ENCODE data around the gene WBP2. TPM values are rescaled to one million over a fixed set of nuclear protein-coding genes. Genes with fewer than 3 reads are reported as not detected.
"Not testable (repeated sequence)": the region's sequence is repeated elsewhere in the genome, so short reads cannot be mapped to it uniquely, and the experiment has no call there.

Gene WBP2
- polyA plus RNA-seq, 4 donors, result 56.4 to 93.5 (median 79.6) TPM

DNA sequence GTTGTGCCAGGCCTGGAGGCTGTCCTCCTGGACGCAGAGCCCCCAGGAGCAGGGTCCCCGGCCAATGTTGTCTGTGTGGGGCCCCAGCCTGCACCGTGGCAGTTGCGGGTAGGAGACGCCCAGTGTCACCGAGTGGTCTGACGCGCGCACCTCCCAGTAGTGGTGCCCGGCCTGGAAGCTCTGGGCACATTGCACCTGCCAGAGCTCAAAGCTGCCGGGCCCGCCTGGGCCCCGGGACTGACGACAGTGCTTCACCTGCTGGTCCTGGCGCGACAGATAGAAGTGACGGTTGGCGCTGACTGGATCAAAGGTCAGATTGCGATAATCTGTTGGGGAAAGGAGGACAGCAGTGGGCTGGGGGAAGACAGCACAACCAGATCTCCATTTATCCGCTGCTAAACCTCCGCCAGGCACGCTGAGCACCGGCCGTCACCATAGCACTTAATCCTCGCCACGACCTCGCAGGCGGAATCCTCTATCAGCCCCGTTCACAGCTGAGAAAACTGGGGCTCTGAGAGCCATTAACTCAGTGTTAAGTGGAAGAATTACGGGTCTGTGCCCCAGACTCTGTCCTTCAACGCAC, 36.0 kb upstream of the WBP2 start:
- no peak for DNase-seq (ENCODE audit: low read depth in 4 of 4, low spot score in 3 of 4)

DNA sequence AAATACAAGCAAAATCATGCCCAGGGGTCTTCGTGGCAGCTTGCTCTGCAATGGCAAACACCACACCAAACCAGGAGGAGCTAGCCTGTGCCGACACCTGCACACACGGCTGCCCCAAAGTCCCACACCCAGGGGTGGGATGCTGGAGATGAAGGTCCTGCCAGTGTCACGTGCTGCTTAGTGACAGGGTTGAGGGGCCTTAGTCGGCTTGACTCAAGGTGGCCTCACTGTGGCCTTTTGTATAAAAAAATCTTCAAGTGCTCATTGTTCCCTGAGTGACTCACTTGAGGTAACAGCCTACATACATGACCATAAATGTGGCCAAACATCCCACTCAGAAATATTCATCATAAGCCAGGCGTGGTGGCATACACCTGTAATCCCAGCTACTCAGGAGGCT, 34.3 kb upstream of the WBP2 start:
- no peak for DNase-seq (ENCODE audit: low read depth in 4 of 4, low spot score in 3 of 4)

DNA sequence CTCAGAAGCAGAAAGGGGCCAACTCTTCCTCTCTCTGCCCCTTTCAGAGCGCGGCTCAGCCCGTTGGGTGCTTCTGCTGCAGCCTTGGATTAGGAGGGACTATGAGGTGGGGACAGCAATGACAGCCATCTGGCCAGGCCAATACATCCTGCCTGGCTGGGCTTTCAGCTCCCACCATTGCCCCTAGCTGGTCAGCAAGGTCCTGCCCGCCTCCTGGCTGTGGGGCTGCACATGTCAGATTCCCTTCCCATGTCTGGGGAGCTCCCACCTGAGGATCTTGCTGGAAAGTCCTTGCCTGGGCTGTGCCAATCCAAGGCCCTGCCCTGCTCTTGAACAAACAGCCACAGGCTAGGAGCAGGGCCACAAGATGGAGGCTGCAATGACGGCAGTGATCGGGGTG, 33.3 kb upstream of the WBP2 start:
- DNase-seq (ENCODE audit: low read depth in 4 of 4, low spot score in 3 of 4), result no peak

DNA sequence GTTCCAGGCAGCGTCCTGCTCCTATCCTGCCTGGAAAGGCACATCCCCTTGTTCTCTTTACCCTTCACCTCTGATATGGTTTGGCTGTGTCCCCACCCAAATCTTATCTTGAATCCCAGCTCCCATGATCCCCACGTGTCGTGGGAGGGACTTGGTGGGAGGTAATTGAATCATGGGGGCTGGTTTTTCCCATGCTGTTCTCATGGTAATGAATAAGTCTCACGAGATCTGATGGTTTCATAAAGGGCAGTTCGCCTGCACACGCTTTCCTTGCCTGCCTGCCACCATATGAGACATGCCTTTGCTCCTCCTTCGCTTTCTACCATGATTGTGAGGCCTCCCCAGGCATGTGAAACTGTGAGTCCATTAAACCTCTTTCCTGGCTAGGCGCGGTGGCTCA, 30.7 kb upstream of the WBP2 start:
- not testable (repeated sequence) for DNase-seq (ENCODE audit: low read depth in 4 of 4, low spot score in 3 of 4)

DNA sequence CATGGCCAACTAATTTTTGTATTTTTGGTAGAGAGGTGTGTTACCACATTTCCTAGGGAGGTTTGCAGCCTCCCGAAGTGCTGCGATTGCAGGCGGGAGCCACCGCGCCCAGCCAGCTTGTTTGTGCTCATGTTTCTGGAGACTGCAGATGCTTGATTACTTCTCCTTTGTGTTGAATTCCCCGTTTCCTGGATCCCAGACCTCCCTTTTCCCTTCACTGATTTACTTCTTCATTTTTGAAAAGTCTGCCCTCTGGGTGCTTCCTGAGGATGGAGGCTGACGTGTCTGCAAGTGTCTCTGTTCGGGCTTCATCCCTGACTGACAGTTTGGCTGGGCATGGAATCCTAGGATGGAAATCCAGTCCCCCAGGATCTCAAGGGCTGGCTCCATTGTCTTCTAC, 30.3 kb upstream of the WBP2 start:
- DNase-seq (ENCODE audit: low read depth in 4 of 4, low spot score in 3 of 4), result no peak

DNA sequence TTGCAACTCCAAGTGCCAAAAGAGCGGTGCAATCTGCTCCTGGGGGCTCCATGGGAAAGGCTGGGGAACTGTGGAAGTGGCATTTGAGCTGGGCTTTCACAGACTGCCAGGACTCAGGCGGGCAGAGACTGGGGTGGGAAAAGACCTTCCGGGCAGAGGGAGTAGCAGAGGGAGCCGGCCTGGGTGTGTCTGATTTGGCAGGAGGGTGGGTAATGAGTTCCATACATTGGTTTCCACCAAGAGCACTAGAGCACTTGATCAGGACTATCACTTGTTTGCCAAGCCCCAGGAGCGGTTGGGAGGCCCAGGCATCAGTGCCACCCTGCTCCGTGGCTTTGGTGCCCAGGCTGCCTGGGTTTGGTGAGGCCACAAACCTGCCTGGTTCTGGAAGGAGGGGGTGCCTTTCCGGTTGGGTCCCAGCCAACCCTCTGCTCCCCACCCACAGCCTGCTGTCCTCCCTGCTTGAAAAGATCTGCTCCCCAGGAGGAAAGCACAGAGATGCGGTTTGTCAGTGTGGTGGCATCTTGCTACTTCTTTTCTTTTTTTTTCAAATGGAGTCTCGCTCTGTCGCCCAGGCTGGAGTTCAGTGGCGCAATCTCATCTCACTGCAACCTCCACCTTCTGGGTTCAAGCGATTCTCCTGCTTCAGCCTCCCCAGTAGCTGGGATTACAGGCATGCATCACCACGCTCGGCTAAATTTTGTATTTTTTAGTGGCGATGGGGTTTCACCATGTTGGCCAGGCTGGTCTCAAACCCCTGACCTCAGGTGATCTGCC, 26.7 kb upstream of the WBP2 start:
- DNase-seq (ENCODE audit: low read depth in 4 of 4, low spot score in 3 of 4), result no peak

DNA sequence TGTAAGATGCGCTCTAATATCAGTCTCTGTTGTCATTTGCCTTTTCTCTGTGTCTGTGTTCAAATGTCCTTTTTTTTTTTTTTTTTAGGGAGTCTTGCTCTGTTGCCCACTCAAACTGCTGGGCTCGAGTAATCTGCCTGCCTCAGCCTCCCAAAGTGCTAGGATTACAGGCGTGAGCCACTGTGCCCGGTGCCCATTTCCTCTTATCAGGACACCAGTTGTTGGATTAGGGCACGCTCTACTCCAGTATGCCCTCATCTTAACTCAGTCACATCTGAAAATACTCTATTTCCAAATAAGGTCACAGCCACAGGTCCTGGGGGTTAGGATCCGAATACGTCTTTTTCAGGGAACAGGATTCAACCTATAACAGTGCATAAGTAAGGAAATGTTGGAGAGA, 25.1 kb upstream of the WBP2 start:
- DNase-seq (ENCODE audit: low read depth in 4 of 4, low spot score in 3 of 4), result no peak

DNA sequence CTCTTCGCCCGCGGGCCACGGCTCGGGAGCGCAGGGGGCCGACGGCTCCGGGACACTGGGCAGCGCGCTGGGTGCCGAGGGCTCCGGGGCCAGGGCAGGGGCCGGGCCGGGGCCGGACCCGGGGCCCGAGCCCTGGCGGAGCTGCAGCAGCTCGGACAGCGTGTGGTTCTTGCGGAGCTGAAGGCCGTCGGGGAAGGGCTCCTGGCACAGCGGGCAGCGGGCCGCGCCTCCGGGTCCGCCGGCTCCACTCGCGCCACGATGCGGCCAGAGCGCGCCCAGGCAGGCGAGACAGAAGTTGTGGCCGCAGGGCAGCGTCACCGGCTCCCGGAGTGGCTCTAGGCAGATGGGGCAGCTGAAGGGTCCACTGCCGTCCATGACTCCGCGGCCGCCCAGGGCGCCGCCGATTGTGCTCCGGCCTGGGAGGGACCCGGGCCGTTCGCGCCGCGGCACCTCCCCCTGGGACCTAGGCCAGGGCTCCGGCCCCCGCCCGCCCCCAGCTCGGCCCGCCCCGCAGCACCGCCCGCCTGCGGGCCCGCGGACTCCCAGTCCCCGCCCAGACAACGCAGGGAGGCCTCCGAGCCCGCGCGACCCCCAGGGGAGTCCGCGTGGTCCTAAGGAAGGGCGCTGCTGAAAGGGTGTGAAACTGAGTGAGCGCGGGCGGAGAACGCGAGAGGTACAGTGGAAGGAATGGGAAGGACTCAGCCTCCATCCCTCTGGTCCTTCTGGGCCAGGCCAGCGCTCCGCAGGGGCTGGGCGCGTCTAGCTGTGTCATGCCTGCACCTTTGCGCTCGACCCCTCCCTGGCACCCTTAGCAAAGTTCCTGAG, 23.3 kb upstream of the WBP2 start, which contains the start of gene TRIM47:
TSS of gene TRIM47 (minus strand) at position 408 of the 825 bp plus-strand sequence. CDS start at position 375, 33 bp downstream.
- no peak for DNase-seq (ENCODE audit: low read depth in 4 of 4, low spot score in 3 of 4)

DNA sequence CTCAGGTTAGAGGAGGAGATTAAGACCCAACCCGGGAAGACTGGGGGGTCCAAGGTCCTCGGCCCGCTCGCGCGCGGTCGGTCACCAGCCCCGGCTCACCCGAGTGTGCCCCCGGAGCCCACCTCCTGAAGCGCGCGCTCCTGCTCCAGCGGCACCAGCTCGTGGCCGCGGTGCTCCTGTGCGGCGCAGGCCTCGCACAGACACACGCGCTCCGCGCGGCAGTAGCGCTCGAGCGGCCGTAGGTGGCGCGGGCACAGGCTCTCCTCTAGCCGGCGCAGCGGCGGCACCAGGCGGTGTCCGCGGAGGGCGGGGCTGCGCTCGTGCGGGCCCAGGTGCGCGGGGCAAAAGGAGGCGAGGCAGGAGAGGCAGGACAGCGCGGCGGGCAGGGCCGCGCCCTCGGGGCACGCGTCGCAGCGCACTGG, 22.6 kb upstream of the WBP2 start:
- DNase-seq (ENCODE audit: low read depth in 4 of 4, low spot score in 3 of 4), result no peak

DNA sequence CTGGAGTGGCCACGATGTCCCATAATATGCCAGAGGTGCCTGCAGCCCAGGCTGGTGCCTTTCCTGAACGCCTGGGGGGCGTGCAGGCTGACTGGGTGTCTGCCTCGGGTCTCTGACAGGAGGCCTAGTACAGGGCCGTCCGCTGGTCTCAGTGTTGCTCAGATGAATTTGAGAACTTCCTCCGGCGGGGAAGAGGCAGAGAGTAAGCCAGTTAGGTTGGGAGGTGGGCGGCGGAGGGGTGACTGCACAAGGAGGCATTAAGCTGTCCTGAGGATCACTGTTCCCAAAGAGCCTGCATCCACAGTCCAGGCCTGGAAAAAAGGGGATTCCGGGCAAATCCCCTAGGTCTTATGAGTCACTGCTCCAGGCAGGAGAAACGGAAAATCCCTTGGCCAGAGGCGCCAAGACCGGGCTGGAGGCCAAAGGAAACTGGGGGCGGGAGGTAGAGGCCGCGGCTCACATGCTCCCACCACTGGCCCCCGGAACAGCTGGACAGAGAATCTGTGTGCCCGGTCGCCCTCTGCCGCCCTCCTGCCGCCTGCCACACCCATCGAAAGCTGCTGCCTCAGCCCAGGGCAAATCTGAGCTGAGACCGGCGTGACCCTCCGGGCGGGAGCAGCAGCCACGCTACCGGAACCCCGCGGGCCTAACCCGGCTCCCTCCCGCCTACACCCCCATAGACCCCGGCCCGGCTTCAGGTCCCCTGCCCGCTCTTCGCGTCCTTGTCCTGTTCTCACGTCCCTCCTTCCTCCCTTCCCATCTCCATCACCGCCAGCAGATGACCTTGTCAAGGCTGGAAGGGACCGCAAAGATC, 22.0 kb upstream of the WBP2 start:
- DNase-seq (ENCODE audit: low read depth in 4 of 4, low spot score in 3 of 4), result no peak

DNA sequence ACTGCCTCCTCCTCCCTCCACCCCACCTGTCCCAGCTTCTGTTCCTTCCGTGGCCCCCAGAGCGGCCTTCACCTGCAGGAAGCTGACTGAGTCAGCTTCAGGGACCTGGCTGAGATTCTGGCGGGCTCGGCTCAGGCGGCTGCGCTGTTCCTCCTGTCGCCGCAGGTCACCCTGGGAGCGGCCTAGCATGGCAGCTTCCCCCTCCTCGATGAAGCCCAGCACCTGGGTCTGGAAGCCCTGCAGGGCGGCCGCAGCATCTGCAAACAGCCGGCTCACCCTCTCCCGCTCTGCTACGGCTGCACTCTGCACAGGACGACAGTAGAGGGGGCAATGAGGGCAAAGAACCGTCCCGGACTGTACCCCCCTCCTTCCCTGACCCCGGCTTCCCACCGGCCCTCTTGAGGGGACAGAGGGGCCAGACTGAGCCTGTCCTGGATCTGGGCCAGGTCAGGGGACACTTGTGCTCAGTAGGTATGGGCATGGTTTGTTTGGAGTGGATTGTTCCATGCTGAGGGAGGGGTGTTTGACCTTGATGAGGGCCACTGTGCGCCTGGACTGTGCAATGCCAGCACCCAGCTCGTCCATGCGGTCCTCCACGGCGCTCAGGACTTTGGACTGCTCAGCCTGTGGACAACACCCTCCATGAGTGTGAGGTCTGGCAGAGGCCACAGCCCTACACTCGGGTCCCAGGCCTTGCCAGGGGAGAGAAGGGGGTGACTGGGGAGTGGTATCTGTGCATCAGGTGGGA, 21.2 kb upstream of the WBP2 start:
- DNase-seq (ENCODE audit: low read depth in 4 of 4, low spot score in 3 of 4), result no peak

DNA sequence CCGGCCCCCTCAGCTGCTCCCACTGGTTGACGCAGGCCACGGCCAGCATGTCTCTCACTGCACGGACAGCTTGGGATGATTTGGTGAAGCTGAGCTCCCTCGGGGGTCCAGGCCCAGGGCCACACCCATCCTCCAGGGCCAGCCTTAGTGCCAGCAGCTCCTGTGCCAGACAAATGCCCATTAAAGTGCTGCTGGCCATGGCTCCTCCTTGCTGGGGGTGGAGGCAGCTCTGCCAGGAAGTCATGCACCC, 20.7 kb upstream of the WBP2 start:
- no peak for DNase-seq (ENCODE audit: low read depth in 4 of 4, low spot score in 3 of 4)

DNA sequence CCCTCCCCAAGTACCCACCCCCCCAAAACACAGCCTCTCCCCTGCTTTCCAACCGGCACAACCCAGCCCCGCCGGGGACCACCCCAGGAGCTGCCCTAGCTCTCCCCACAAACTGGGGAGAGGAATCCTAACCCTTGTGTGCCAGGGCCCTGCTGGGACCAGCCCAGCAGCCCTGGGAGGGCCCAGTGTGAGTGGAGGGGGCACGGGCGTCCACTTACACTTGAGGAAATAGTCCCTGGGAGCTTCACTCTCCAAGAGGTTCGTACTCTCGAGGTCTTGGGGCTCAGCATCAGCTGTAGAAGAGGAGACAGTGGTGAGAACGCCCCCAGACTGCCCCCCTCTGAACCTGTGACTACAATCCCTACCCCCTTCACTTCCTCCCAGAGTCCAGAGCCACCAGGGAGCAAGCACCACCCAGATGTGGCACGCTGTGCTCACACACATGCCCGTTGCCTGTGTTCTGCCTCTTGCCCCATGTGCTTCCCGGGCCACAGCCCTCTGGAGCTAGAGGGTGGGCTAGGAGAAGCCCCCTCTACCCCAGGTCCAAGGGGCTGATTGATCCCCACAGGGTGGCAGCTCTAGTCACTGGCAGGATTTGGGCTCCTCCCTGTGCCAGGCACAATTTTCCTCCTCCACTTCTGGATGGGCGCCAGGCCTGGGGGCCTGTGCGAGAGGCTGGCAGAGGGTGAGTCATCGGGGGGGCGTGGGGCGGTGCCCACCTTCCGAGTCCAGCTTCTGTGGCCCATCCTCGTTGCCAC, 20.2 kb upstream of the WBP2 start:
- DNase-seq (ENCODE audit: low read depth in 4 of 4, low spot score in 3 of 4), result no peak

DNA sequence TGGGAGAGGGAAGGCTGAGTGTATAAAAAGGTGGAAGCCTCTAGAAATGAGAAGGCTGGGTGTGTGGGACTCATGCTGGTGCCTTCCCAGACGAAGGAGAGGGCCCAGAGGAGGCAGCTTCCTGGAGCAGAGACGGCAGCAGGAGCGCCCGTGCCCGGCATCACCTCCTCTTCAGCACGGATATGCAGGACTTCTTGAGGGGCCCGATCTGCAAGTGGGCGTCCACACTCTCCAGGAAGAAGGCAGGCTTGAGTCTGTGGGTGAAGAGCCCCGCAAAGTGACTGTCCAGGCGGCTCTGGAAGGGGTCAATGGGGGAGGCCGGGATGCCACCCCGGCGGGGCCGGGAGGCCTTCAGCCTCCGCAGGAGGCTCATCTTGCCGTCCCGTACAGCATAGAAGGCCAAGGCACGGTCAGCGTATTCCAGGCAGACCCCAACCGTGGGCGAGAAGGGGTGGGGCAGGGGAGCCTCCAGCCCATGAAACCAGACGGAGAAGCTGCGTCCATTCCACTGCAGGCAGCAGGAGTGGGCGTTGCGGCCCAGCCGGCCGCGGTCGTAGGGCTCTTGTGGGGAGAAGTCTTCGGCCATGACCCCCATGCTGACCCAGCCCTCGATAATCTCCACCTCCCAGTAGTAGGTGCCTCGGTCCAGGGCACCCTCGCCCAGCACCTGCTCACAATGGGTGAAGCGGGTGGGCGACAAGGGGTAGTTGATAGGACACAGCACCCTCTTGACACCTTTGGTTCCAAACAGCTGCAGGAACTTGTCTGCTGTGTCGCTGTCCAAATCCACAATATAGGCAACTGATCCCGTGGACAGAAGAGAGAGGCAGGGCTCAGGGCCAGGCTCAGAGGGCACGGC, 19.4 kb upstream of the WBP2 start:
- no peak for DNase-seq (ENCODE audit: low read depth in 4 of 4, low spot score in 3 of 4)

DNA sequence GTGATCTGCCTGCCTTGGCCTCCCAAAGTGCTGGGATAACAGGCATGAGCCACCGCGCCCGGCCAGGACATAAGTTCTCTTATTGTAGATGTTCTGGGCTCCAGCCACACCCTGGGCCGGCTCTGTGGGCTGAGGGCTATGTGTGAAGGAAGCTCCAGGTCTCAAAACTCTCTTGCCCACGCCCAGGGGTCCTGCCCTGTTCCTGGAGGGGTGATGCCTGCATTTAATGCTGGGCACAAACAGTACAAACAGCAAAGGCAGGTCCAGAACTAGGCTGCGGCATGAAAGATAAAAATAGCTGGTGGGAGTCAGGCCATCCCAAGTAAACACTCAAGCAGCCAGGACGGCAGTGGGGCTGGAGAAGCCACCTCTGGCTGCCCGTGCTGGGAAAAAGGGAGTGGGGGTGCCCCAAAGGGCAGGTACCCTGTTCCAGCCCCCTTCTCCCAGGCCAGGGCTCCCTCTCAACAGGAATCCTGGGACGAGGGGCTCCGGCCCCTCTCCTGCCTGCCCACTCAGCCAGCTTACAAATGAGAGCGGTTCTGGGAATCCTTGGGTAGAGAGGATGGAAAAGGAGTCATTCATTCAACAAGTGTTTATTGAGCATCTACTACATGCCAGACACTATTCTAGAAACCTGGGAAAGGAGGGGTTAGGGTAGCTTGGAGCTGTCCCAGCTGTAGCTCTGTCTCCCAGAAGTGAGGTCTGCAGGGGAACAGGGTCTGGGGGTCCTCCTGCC, 18.6 kb upstream of the WBP2 start:
- DNase-seq (ENCODE audit: low read depth in 4 of 4, low spot score in 3 of 4), result no peak

DNA sequence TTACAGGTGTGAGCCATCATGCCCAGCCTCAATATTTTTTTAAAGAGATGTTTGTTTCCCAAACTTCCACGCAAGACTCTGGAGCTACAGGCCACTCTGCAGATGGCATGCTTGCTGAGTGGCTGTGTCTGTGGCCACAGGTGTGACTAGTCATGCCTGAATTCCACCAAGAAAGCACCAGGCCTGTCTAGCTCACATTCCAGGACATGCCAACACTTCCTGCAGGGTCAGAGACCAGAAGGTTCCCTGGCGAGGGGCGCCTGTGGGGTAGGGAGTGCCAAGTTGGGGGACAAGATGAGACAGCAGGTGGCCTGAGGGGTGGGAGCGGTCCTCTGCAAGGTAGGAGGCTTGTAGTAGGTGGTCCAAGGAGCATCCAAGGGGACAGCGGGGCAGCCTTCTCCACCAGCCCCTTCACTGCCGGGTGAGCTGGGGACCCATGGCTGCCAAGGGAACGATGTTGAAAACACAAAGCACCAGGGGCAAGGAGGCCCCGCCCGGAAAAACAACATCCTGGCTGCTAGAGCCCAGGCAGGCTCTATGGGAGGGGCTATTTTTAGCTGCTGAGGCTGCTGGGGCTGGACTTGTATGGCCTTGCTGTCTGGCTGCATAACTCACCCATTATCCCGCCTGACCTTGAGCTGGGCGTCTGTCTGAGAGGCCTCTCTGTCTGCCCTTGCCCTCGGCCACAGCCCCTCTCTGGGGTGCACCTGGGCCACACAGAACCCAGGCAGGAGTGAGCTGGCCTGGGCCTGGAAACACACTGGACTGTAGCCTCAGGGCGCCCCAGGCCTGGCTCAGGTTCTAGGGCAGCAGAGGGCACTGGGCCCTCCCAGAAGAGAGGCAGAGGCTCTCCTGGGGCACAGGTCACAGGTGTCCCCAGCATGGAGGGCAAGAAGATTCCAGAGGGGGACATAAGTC, 17.6 kb upstream of the WBP2 start:
- DNase-seq (ENCODE audit: low read depth in 4 of 4, low spot score in 3 of 4), result no peak

DNA sequence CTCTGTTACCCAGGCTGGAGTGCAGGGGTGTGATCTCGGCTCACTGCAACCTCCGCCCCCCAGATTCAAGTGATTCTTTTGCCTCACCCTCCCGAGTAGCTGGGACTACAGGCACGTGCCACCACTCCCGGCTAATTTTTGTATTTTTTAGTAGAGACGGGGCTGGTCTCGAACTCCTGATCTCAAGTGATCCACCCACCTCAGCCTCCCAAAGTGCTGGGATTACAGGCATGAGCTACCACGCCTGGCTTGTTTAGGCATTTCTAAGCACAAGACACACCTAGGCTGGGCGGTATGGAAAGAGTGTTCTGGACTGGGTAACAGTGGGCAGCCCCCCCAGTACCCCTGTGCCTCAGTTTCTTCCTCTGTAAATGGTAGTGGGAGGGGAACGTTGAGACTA, 15.1 kb upstream of the WBP2 start:
- DNase-seq (ENCODE audit: low read depth in 4 of 4, low spot score in 3 of 4), result not testable (repeated sequence)
